ENCODE results near the gene SHCBP1. TPM values are rescaled to one million over a fixed set of nuclear protein-coding genes. Genes with fewer than 3 reads are reported as not detected.

Gene SHCBP1
- total and polyA plus RNA-seq, 9 of the 15 experiments (the other 6 are each of a cell fraction or from before 2014, with no cell fraction given), result 6.2 to 29.6 (median 19.7) TPM

DNA sequence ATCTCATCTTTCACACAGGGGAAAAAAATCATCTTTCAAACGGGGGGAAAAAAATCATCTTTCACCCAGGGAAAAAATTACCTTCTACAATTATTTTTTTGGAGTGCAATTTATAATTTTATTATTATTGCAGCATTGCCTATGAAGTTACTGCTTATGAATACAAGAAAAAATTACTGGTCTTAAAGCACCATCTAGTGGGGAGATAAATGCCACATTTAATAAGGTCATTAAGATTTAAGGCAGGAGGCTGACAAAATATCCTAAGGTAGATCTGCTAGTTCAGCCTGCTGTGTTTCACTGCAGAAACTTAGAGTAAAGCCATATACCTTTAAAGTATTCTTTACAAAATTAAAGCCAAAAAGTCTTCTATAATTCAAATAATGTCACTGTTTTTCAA, 13.7 kb downstream of the SHCBP1 start (continued):
- TF ChIP-seq ZFPM2 (CRISPR knock-in tag; IDR thresholded peaks at IDR 0.05) (no peak), RAD21 (CRISPR knock-in tag; conservative IDR thresholded peaks at IDR 0.05 in 1 of 2, IDR thresholded peaks at IDR 0.05 in 1 of 2) (peak; percentile 55 to 59; a peak in 3 of 4 replicates), CEBPG (CRISPR knock-in tag; IDR thresholded peaks at IDR 0.05) (no peak), CEBPG (tag; conservative IDR thresholded peaks at IDR 0.05 in 1 of 2, IDR thresholded peaks at IDR 0.05 in 1 of 2) (peak in 1 of 2 experiments; percentile 29; a peak in 1 of 4 replicates), PHF20 (IDR thresholded peaks at IDR 0.05; ENCODE audit: partially characterized antibody) (no peak), MLX (CRISPR knock-in tag; conservative IDR thresholded peaks at IDR 0.05) (no peak)
- TF ChIP-seq, protein P1, sequence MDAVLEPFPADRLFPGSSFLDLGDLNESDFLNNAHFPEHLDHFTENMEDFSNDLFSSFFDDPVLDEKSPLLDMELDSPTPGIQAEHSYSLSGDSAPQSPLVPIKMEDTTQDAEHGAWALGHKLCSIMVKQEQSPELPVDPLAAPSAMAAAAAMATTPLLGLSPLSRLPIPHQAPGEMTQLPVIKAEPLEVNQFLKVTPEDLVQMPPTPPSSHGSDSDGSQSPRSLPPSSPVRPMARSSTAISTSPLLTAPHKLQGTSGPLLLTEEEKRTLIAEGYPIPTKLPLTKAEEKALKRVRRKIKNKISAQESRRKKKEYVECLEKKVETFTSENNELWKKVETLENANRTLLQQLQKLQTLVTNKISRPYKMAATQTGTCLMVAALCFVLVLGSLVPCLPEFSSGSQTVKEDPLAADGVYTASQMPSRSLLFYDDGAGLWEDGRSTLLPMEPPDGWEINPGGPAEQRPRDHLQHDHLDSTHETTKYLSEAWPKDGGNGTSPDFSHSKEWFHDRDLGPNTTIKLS (IDR thresholded peaks at IDR 0.05; ENCODE audit: borderline replicate concordance, low read depth), result no peak
- TF ChIP-seq, protein P2, sequence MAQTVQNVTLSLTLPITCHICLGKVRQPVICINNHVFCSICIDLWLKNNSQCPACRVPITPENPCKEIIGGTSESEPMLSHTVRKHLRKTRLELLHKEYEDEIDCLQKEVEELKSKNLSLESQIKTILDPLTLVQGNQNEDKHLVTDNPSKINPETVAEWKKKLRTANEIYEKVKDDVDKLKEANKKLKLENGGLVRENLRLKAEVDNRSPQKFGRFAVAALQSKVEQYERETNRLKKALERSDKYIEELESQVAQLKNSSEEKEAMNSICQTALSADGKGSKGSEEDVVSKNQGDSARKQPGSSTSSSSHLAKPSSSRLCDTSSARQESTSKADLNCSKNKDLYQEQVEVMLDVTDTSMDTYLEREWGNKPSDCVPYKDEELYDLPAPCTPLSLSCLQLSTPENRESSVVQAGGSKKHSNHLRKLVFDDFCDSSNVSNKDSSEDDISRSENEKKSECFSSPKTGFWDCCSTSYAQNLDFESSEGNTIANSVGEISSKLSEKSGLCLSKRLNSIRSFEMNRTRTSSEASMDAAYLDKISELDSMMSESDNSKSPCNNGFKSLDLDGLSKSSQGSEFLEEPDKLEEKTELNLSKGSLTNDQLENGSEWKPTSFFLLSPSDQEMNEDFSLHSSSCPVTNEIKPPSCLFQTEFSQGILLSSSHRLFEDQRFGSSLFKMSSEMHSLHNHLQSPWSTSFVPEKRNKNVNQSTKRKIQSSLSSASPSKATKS (CRISPR knock-in tag; IDR thresholded peaks at IDR 0.05), result no peak
- TF ChIP-seq, protein P3, sequence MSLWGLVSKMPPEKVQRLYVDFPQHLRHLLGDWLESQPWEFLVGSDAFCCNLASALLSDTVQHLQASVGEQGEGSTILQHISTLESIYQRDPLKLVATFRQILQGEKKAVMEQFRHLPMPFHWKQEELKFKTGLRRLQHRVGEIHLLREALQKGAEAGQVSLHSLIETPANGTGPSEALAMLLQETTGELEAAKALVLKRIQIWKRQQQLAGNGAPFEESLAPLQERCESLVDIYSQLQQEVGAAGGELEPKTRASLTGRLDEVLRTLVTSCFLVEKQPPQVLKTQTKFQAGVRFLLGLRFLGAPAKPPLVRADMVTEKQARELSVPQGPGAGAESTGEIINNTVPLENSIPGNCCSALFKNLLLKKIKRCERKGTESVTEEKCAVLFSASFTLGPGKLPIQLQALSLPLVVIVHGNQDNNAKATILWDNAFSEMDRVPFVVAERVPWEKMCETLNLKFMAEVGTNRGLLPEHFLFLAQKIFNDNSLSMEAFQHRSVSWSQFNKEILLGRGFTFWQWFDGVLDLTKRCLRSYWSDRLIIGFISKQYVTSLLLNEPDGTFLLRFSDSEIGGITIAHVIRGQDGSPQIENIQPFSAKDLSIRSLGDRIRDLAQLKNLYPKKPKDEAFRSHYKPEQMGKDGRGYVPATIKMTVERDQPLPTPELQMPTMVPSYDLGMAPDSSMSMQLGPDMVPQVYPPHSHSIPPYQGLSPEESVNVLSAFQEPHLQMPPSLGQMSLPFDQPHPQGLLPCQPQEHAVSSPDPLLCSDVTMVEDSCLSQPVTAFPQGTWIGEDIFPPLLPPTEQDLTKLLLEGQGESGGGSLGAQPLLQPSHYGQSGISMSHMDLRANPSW (CRISPR knock-in tag; IDR thresholded peaks at IDR 0.05), result no peak

All from K562 (cell line).